Measurements from ENCODE around the gene RGS7BP.

RGS7BP gene

GRCh38 chr5:64489857-64490256 is 16.0 kb upstream of the RGS7BP start:
- DNase-seq (ENCODE audit: low spot score), result no peak
- TF ChIP-seq CTCF (IDR thresholded peaks at IDR 0.05; ENCODE audit: extremely low read depth, insufficient read depth, missing control alignments), result no peak
- in situ Hi-C loops (cut with MboI; ENCODE audit: low pct_unique_long_range_greater_than_20kb, low sequenced_read_pairs, unreplicated experiment), result no loop called here

- in situ Hi-C loops (cut with MboI; ENCODE audit: low pct_unique_long_range_greater_than_20kb, low sequenced_read_pairs, unreplicated experiment), result no loop called here
- no peak for DNase-seq (ENCODE audit: low spot score)
- no peak for TF ChIP-seq CTCF (IDR thresholded peaks at IDR 0.05; ENCODE audit: extremely low read depth, insufficient read depth, missing control alignments)
Observed at GRCh38 chr5:64497386-64497785, 8.4 kb upstream of the RGS7BP start.

- TF ChIP-seq CTCF (IDR thresholded peaks at IDR 0.05; ENCODE audit: extremely low read depth, insufficient read depth, missing control alignments), result no peak
- in situ Hi-C loops (cut with MboI; ENCODE audit: low pct_unique_long_range_greater_than_20kb, low sequenced_read_pairs, unreplicated experiment), result no loop called here
- no peak for DNase-seq (ENCODE audit: low spot score)
Observed at GRCh38 chr5:64502196-64502595, 3.6 kb upstream of the RGS7BP start.

GRCh38 chr5:64506567-64507263 is 900 bp downstream of the RGS7BP start:
- in situ Hi-C loops (cut with MboI; ENCODE audit: low pct_unique_long_range_greater_than_20kb, low sequenced_read_pairs, unreplicated experiment), result no loop called here
- TF ChIP-seq CTCF (IDR thresholded peaks at IDR 0.05; ENCODE audit: extremely low read depth, insufficient read depth, missing control alignments), result peak; percentile 10
- no peak for DNase-seq (ENCODE audit: low spot score)

GRCh38 chr5:64507264-64507605 is 1.4 kb downstream of the RGS7BP start:
- DNase-seq (ENCODE audit: low spot score), result no peak
- in situ Hi-C loops (cut with MboI; ENCODE audit: low pct_unique_long_range_greater_than_20kb, low sequenced_read_pairs, unreplicated experiment), result no loop called here
- TF ChIP-seq CTCF (IDR thresholded peaks at IDR 0.05; ENCODE audit: extremely low read depth, insufficient read depth, missing control alignments), result no peak

GRCh38 chr5:64509828-64510227 is 4.0 kb downstream of the RGS7BP start:
- no peak for TF ChIP-seq CTCF (IDR thresholded peaks at IDR 0.05; ENCODE audit: extremely low read depth, insufficient read depth, missing control alignments)
- DNase-seq (ENCODE audit: low spot score), result no peak
- in situ Hi-C loops (cut with MboI; ENCODE audit: low pct_unique_long_range_greater_than_20kb, low sequenced_read_pairs, unreplicated experiment), result no loop called here

All from GM13977 (cell line).